Fibroblast of skin of abdomen (primary cell): ENCODE results near the gene PRIMPOL.
"Not testable (repeated sequence)": the region's sequence is repeated elsewhere in the genome, so short reads cannot be mapped to it uniquely, and the experiment has no call there.

Experiments
- DNase-seq: peaks from one replicate; pipeline ENCODE4 v3.0.0-alpha.2; 2013

PRIMPOL gene

GRCh38 chr4:184715526-184715925 is 66.0 kb downstream of the PRIMPOL start:
- DNase-seq, result no peak

- DNase-seq, result no peak
Observed at GRCh38 chr4:184719407-184719806, 69.9 kb downstream of the PRIMPOL start.

- DNase-seq, result no peak
Observed at GRCh38 chr4:184721254-184721653, 71.7 kb downstream of the PRIMPOL start.

GRCh38 chr4:184722798-184723197 is 73.3 kb downstream of the PRIMPOL start:
- DNase-seq, result no peak

GRCh38 chr4:184727430-184727829 is 77.9 kb downstream of the PRIMPOL start:
- DNase-seq, result no peak

GRCh38 chr4:184728858-184729257 is 79.3 kb downstream of the PRIMPOL start:
- DNase-seq, result no peak

GRCh38 chr4:184729946-184730345 is 80.4 kb downstream of the PRIMPOL start:
- DNase-seq, result no peak

GRCh38 chr4:184731056-184731455 is 81.5 kb downstream of the PRIMPOL start:
- DNase-seq, result no peak

- no peak for DNase-seq
Observed at GRCh38 chr4:184732126-184732525, 82.6 kb downstream of the PRIMPOL start.

- DNase-seq, result peak; percentile 99
Observed at GRCh38 chr4:184733654-184734524, 84.4 kb downstream of the PRIMPOL start, which contains the start of gene CENPU. Gene CENPU, minus strand, starts transcription at chr4:184734096. Its CDS starts 34 bp downstream, at chr4:184734062.

GRCh38 chr4:184734758-184735157 is 85.2 kb downstream of the PRIMPOL start:
- no peak for DNase-seq

- DNase-seq, result not testable (repeated sequence)
Observed at GRCh38 chr4:184739575-184739974, 90.0 kb downstream of the PRIMPOL start.

GRCh38 chr4:184740980-184741391 is 91.4 kb downstream of the PRIMPOL start:
- no peak for DNase-seq

GRCh38 chr4:184741651-184742050 is 92.1 kb downstream of the PRIMPOL start:
- DNase-seq, result not testable (repeated sequence)

GRCh38 chr4:184743650-184744049 is 94.1 kb downstream of the PRIMPOL start:
- DNase-seq, result no peak

GRCh38 chr4:184744236-184744635 is 94.7 kb downstream of the PRIMPOL start:
- no peak for DNase-seq
